SK-N-SH treated with all-trans-retinoic acid at 6 μM for 48 hours (cell line): Measurements from ENCODE around the gene GSS.

Experiments used
- ATAC-seq: fragments of 200-7000 bp; cut with Tn5 transposase; 3 replicates; pipeline ENCODE4 v1.9.1; 2020; ENCODE audit warnings: mild to moderate bottlenecking, moderate library complexity
- ARNTL ChIP-seq: fragments of 450-650 bp; formaldehyde crosslinking; IDR thresholded peaks from 2 replicates; pipeline ENCODE4 v1.5.0; 2020; ENCODE audit warnings: low read depth, mild to moderate bottlenecking, moderate library complexity, borderline replicate concordance
- BACH2 ChIP-seq: fragments of 250-450 bp; sonication (Bioruptor Pico); IDR thresholded peaks from 2 replicates; pipeline ENCODE4 v1.9.0; 2021; ENCODE audit warnings: mild to moderate bottlenecking, borderline replicate concordance
- CREB5 ChIP-seq: fragments of 250-450 bp; sonication (Bioruptor Pico); IDR thresholded peaks from 2 replicates; pipeline ENCODE4 v1.5.1; 2020; ENCODE audit warnings: low read depth, mild to moderate bottlenecking, moderate library complexity
- CSDC2 ChIP-seq: fragments of 250-450 bp; sonication (Bioruptor Pico); IDR thresholded peaks from 2 replicates; pipeline ENCODE4 v1.5.0; 2020; ENCODE audit warnings: mild to moderate bottlenecking, moderate library complexity
- CSRNP3 ChIP-seq: fragments of 250-450 bp; sonication (Bioruptor Pico); IDR thresholded peaks from 2 replicates; pipeline ENCODE4 v1.5.1; 2021; ENCODE audit warnings: mild to moderate bottlenecking, moderate library complexity
- ESRRG ChIP-seq: fragments of 250-450 bp; sonication (Bioruptor Pico); IDR thresholded peaks from 2 replicates; pipeline ENCODE4 v1.6.1; 2021; ENCODE audit warnings: mild to moderate bottlenecking
- GLIS3 ChIP-seq: fragments of 250-450 bp; sonication (Bioruptor Pico); IDR thresholded peaks from 2 replicates; pipeline ENCODE4 v1.5.0; 2020; ENCODE audit warnings: mild to moderate bottlenecking, moderate library complexity
- ISL1 ChIP-seq: fragments of 250-450 bp; sonication (Bioruptor Pico); IDR thresholded peaks from 2 replicates; pipeline ENCODE4 v2.1.2; 2022; ENCODE audit warnings: mild to moderate bottlenecking, moderate library complexity
- OSR1 ChIP-seq: fragments of 250-450 bp; sonication (Bioruptor Pico); IDR thresholded peaks from 2 replicates; pipeline ENCODE4 v1.8.0; 2022; ENCODE audit warnings: moderate library complexity, mild to moderate bottlenecking, inconsistent platforms
- PPARA ChIP-seq: fragments of 250-450 bp; sonication (Bioruptor Pico); IDR thresholded peaks from 2 replicates; pipeline ENCODE4 v1.5.0; 2020; ENCODE audit warnings: mild to moderate bottlenecking, borderline replicate concordance
- RARB ChIP-seq: fragments of 250-450 bp; sonication (Bioruptor Pico); IDR thresholded peaks from 2 replicates; pipeline ENCODE4 v1.8.0; 2021; ENCODE audit warnings: mild to moderate bottlenecking, moderate library complexity
- SNAI2 ChIP-seq: fragments of 250-450 bp; sonication (Bioruptor Pico); IDR thresholded peaks from 2 replicates; pipeline ENCODE4 v1.5.0; 2020; ENCODE audit warnings: mild to moderate bottlenecking, moderate library complexity
- TCF4 ChIP-seq: fragments of 250-450 bp; sonication (Bioruptor Pico); IDR thresholded peaks from 2 replicates; pipeline ENCODE4 v1.8.0; 2021; ENCODE audit warnings: mild to moderate bottlenecking, moderate library complexity, borderline replicate concordance
- TOX ChIP-seq: fragments of 250-450 bp; sonication (Bioruptor Pico); IDR thresholded peaks from 2 replicates; pipeline ENCODE4 v1.8.0; 2021; ENCODE audit warnings: mild to moderate bottlenecking, moderate library complexity, borderline replicate concordance
- TSHZ2 ChIP-seq: fragments of 250-450 bp; sonication (Bioruptor Pico); IDR thresholded peaks from 2 replicates; pipeline ENCODE4 v1.5.0; 2020; ENCODE audit warnings: mild to moderate bottlenecking, moderate library complexity
- ZFP3 ChIP-seq: fragments of 250-450 bp; sonication (Bioruptor Pico); IDR thresholded peaks from 2 replicates; pipeline ENCODE4 v1.5.0; 2020; ENCODE audit warnings: mild to moderate bottlenecking, moderate library complexity
- ZFP30 ChIP-seq: fragments of 450-650 bp; formaldehyde crosslinking; IDR thresholded peaks from 2 replicates; pipeline ENCODE4 v1.5.0; 2022; ENCODE audit warnings: mild to moderate bottlenecking, moderate library complexity
- ZNF565 ChIP-seq: fragments of 450-650 bp; formaldehyde crosslinking; conservative IDR thresholded peaks from 2 replicates; pipeline ENCODE4 v1.5.0; 2020; ENCODE audit warnings: low read depth, mild to moderate bottlenecking, moderate library complexity
- ZNF8 ChIP-seq: fragments of 450-650 bp; formaldehyde crosslinking; IDR thresholded peaks from 2 replicates; pipeline ENCODE4 v1.5.0; 2020; ENCODE audit warnings: mild to moderate bottlenecking, moderate library complexity

GSS gene

GRCh38 chr20:34985461-34986310 is 30.1 kb upstream of the GSS start:
- ATAC-seq, result no peak
- TF ChIP-seq GLIS3 (CRISPR knock-in tag), result no peak
- TF ChIP-seq PPARA (CRISPR knock-in tag), result no peak
- no peak for TF ChIP-seq SNAI2 (CRISPR knock-in tag)
- TF ChIP-seq RARB (CRISPR knock-in tag), result no peak
- TF ChIP-seq ZFP30 (CRISPR knock-in tag), result no peak
- TF ChIP-seq ZFP3 (CRISPR knock-in tag), result no peak
- no peak for TF ChIP-seq TCF4 (CRISPR knock-in tag)
- no peak for TF ChIP-seq OSR1 (CRISPR knock-in tag)
- TF ChIP-seq CREB5 (CRISPR knock-in tag), result no peak

- no peak for TF ChIP-seq CSDC2 (CRISPR knock-in tag)
- no peak for TF ChIP-seq RARB (CRISPR knock-in tag)
- TF ChIP-seq ESRRG (CRISPR knock-in tag), result no peak
- no peak for TF ChIP-seq ARNTL (CRISPR knock-in tag)
- no peak; the same call in 1 of the 3 replicates for ATAC-seq
Measured at GRCh38 chr20:34984756-34985261, 29.2 kb upstream of the GSS start.

GRCh38 chr20:34983995-34984735 is 28.6 kb upstream of the GSS start:
- no peak for TF ChIP-seq ZNF565
- no peak for TF ChIP-seq CSDC2 (CRISPR knock-in tag)
- no peak for TF ChIP-seq ARNTL (CRISPR knock-in tag)
- no peak for TF ChIP-seq OSR1 (CRISPR knock-in tag)
- TF ChIP-seq TSHZ2 (CRISPR knock-in tag), result no peak
- no peak for TF ChIP-seq BACH2 (CRISPR knock-in tag)
- TF ChIP-seq CSRNP3 (CRISPR knock-in tag), result no peak
- no peak for TF ChIP-seq TOX (CRISPR knock-in tag)
- no peak for TF ChIP-seq ZFP3 (CRISPR knock-in tag)
- no peak for TF ChIP-seq ISL1 (CRISPR knock-in tag)
- TF ChIP-seq TCF4 (CRISPR knock-in tag), result no peak
- no peak for TF ChIP-seq ZNF8 (CRISPR knock-in tag)
- ATAC-seq, result no peak

- ATAC-seq, result no peak
- TF ChIP-seq ZFP3 (CRISPR knock-in tag), result no peak
- TF ChIP-seq BACH2 (CRISPR knock-in tag), result no peak
- no peak for TF ChIP-seq GLIS3 (CRISPR knock-in tag)
- TF ChIP-seq CSDC2 (CRISPR knock-in tag), result no peak
Measured at GRCh38 chr20:34983089-34983820, 27.6 kb upstream of the GSS start.
